Activated T-cell treated with anti-CD3 and anti-CD28 coated beads, Interleukin-2, amount 50 U/mL, for 72 hours (primary cell): ENCODE data around the gene ITPR1. TPM values are rescaled to one million over a fixed set of nuclear protein-coding genes. Genes with fewer than 3 reads are reported as not detected.
A peak's percentile ranks its signal among the peaks of the same experiment; 100 is the strongest.

Experiments
- ATAC-seq, 2 donors: fragments of 150-1000 bp; cut with Tn5 transposase; replicated peaks in 1 of 2; 2 replicates each; pipeline ENCODE4 v1.10.0; 2021; ENCODE audit warnings: moderate library complexity in 2 of 2, mild to moderate bottlenecking in 1 of 2
- DNase-seq, 2 donors: peaks; one replicate each; pipeline ENCODE4 v3.0.0; 2021 to 2022; ENCODE audit warnings: mixed read lengths in 1 of 2
- H3K27ac Mint-ChIP-seq: one replicate; pipeline ENCODE4 v1.8.0; 2022; ENCODE audit warnings: mild to moderate bottlenecking, moderate library complexity, mixed read lengths
- H3K27me3 Mint-ChIP-seq: one replicate; pipeline ENCODE4 v1.8.0; 2022; ENCODE audit warnings: low read depth, mixed read lengths
- H3K36me3 Mint-ChIP-seq, 2 donors: one replicate each; pipeline ENCODE4 v1.8.0; 2022; ENCODE audit warnings: mixed read lengths in 2 of 2, mild to moderate bottlenecking in 1 of 2; ENCODE audit not compliant: insufficient read depth in 2 of 2
- H3K4me1 Mint-ChIP-seq: one replicate; pipeline ENCODE4 v1.8.0; 2022; ENCODE audit warnings: low read depth, mixed read lengths
- H3K4me3 Mint-ChIP-seq, 2 donors: one replicate each; pipeline ENCODE4 v1.8.0; 2022; ENCODE audit warnings: mild to moderate bottlenecking in 2 of 2, mixed read lengths in 2 of 2, moderate library complexity in 2 of 2
- H3K9me3 Mint-ChIP-seq, 2 donors: one replicate each; pipeline ENCODE4 v1.8.0; 2022; ENCODE audit warnings: mixed read lengths in 2 of 2
- total RNA-seq, 2 donors: library from RNA; stranded (reverse); gene quantifications; one replicate each; pipeline ENCODE4 v1.2.3, GENCODE V29; 2022

Gene ITPR1
- total RNA-seq, 2 donors from 2014 or later: 95.2 to 147 TPM

- peak; percentile 99 to 100 for ATAC-seq
- peak within 1 kb of the TSS; percentile 96 for H3K4me3 Mint-ChIP-seq
Measured at GRCh38 chr3:4466741-4467521, 26.2 kb upstream of the ITPR1 start, which contains the start of gene SUMF1. Gene SUMF1, minus strand, starts transcription at chr3:4467269. Its CDS starts 24 bp downstream, at chr3:4467245.

DNA sequence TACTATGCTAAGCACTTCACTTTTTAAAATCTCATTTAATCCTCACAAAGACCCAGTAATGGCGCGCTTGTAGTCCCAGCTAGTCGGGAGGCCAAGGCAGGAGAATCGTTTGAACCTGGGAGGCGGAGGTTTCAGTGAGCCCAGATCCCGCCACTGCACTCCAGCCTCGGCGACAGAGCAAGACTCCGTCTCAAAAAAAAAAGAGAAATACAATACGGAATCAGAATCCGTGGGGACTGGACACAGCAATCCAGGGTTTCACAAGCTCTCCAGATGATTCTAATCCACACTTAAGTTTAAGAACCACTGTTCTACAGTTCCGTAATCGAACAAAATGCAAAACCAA is 25.7 kb upstream of the ITPR1 start:
- no peaks in the 10 kb centered on the region for H3K9me3 Mint-ChIP-seq
- peaks cover 1% of the 10 kb centered on the region for H3K27me3 Mint-ChIP-seq
- H3K4me1 Mint-ChIP-seq: peaks cover 30% of the 10 kb centered on the region
- H3K4me3 Mint-ChIP-seq: peak overlapping the region; percentile 96
- no peaks in the 10 kb centered on the region for H3K36me3 Mint-ChIP-seq
- DNase-seq (no peak), ATAC-seq (no peak)
- peak overlapping the region; percentile 89 for H3K27ac Mint-ChIP-seq

More at GRCh38 chr3:4466741-4467521, 26.2 kb upstream of the ITPR1 start, which contains the start of gene SUMF1:
- Mint-ChIP-seq H3K27ac (peak within 1 kb of the TSS; percentile 95), H3K4me1 (peaks cover 31% of the 10 kb centered on the region), H3K27me3 (no peaks in the 10 kb centered on the region), H3K9me3 (no peaks in the 10 kb centered on the region), H3K36me3 (no peaks in the 10 kb centered on the region)
- peak; percentile 77 to 82 for DNase-seq

DNA sequence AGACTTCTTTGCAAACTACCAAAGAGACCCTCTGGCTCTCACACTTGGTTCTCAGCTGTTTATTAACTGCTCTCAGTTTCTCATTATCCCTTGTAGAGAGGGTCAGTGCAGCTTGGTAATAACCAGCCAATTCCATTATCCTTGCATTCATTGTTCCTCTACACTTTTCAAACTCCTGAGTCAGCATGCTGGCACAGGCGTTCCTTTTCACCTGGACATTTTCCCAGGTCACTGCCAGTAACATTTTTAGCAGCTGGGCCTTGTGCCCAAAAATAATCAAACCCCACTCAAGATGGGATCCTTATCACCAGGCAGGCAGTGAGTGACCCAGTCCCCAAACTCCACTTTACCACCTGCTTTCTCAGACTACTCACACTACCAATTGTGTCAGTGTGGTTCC is 21.2 kb upstream of the ITPR1 start:
- Mint-ChIP-seq H3K27ac (no peak overlapping the region), H3K27me3 (peaks cover 11% of the 10 kb centered on the region), H3K4me3 (no peak overlapping the region), H3K36me3 (peaks cover 0 to 3% of the 10 kb centered on the region in 2 donors), H3K4me1 (peaks cover 26% of the 10 kb centered on the region), H3K9me3 (peaks cover 0 to 1% of the 10 kb centered on the region in 2 donors)
- ATAC-seq (no peak), DNase-seq (no peak)

- Mint-ChIP-seq H3K9me3 (peaks cover 0 to 1% of the 10 kb centered on the region in 2 donors), H3K4me3 (no peak overlapping the region), H3K36me3 (peaks cover 0 to 3% of the 10 kb centered on the region in 2 donors), H3K27ac (no peak overlapping the region), H3K4me1 (peaks cover 23% of the 10 kb centered on the region), H3K27me3 (peaks cover 11% of the 10 kb centered on the region)
- DNase-seq (no peak), ATAC-seq (no peak)
Measured at GRCh38 chr3:4472312-4472711, 20.8 kb upstream of the ITPR1 start.

- no peak overlapping the region for H3K4me3 Mint-ChIP-seq
- H3K4me1 Mint-ChIP-seq: peaks cover 20% of the 10 kb centered on the region
- H3K9me3 Mint-ChIP-seq: peaks cover 0 to 1% of the 10 kb centered on the region in 2 donors
- no peak for ATAC-seq
- H3K27me3 Mint-ChIP-seq: peaks cover 11% of the 10 kb centered on the region
- no peak overlapping the region for H3K27ac Mint-ChIP-seq
- peaks cover 0 to 3% of the 10 kb centered on the region in 2 donors for H3K36me3 Mint-ChIP-seq
- DNase-seq: no peak
Measured at GRCh38 chr3:4472766-4473165, 20.4 kb upstream of the ITPR1 start.

- peak; percentile 95 to 96 for ATAC-seq
- peak; percentile 55 to 70 for DNase-seq
- peak overlapping the region; percentile 66 to 69 for H3K4me3 Mint-ChIP-seq
- H3K27me3 Mint-ChIP-seq: peaks cover 18% of the 10 kb centered on the region
- peaks cover 20% of the 10 kb centered on the region for H3K4me1 Mint-ChIP-seq
- H3K27ac Mint-ChIP-seq: peak overlapping the region; percentile 72
- peaks cover 0 to 3% of the 10 kb centered on the region in 2 donors for H3K36me3 Mint-ChIP-seq
- peaks cover 0 to 1% of the 10 kb centered on the region in 2 donors for H3K9me3 Mint-ChIP-seq
Measured at GRCh38 chr3:4474683-4475490, 18.3 kb upstream of the ITPR1 start.

DNA sequence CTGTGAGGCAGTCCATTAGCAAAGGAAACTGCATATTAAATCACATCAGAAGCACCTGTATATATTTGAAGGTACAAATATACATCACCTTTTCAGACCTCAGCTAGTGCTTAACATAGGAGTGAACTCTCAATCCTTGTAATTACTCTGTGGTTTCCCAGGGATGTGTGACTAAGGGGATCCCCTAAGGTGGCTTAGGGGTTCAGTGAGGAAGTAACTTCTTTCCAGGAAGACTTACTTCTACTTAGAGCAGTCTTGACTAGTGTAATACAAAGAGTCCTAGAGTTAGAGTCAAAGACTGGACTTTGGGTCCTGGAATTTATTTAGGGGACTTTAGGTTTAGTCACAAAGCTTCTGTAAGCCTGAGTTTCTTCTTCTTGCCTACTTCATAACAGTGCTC is 17.3 kb upstream of the ITPR1 start:
- Mint-ChIP-seq H3K9me3 (peaks cover 0 to 1% of the 10 kb centered on the region in 2 donors), H3K4me1 (peaks cover 20% of the 10 kb centered on the region), H3K36me3 (peaks cover 0 to 3% of the 10 kb centered on the region in 2 donors), H3K27me3 (peaks cover 18% of the 10 kb centered on the region), H3K27ac (no peak overlapping the region), H3K4me3 (peak overlapping the region in 1 of 2 donors; percentile 12)
- ATAC-seq: no peak
- no peak for DNase-seq

DNA sequence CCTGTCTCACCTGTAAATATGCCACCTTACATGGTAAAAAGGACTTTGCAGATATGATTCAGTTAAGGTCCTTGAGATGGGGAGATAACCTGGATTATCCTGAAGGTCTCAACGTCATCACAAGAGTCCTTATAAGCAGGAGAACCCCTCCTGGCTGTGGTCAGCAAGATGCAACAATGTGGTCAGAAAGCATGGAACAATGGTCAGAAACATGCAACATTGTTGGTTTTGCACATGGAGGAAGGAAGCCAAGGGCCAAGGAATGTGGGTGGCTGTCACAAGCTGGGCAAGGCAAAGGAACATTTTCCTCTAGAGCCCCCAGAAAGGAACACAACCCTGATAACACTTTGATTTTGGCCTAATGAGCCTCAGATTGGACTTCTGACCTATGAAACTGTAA is 16.7 kb upstream of the ITPR1 start:
- no peak for ATAC-seq
- H3K4me3 Mint-ChIP-seq: no peak overlapping the region
- peaks cover 20% of the 10 kb centered on the region for H3K4me1 Mint-ChIP-seq
- H3K36me3 Mint-ChIP-seq: peaks cover 0 to 3% of the 10 kb centered on the region in 2 donors
- peaks cover 0 to 1% of the 10 kb centered on the region in 2 donors for H3K9me3 Mint-ChIP-seq
- peaks cover 18% of the 10 kb centered on the region for H3K27me3 Mint-ChIP-seq
- no peak overlapping the region for H3K27ac Mint-ChIP-seq
- DNase-seq: no peak

- Mint-ChIP-seq H3K9me3 (no peaks in the 10 kb centered on the region), H3K27ac (no peak overlapping the region), H3K4me1 (peaks cover 20% of the 10 kb centered on the region), H3K36me3 (peaks cover 0 to 3% of the 10 kb centered on the region in 2 donors), H3K27me3 (peaks cover 15% of the 10 kb centered on the region), H3K4me3 (no peak overlapping the region)
- DNase-seq (no peak), ATAC-seq (no peak)
Measured at GRCh38 chr3:4478261-4478660, 14.9 kb upstream of the ITPR1 start.

- peaks cover 2 to 6% of the 10 kb centered on the region in 2 donors for H3K36me3 Mint-ChIP-seq
Measured at GRCh38 chr3:4491855-4492207, 1.3 kb upstream of the ITPR1 start.

GRCh38 chr3:4492208-4493013 is 737 bp upstream of the ITPR1 start:
- peak; percentile 16 to 18 for ATAC-seq
- Mint-ChIP-seq H3K4me3 (peak overlapping the region; percentile 87 to 99), H3K4me1 (peaks cover 55% of the 10 kb centered on the region), H3K36me3 (peaks cover 2 to 8% of the 10 kb centered on the region in 2 donors), H3K27me3 (peaks cover 8% of the 10 kb centered on the region), H3K9me3 (no peaks in the 10 kb centered on the region), H3K27ac (no peak overlapping the region)
- DNase-seq: peak; percentile 42 to 51

More at GRCh38 chr3:4491855-4492207, 1.3 kb upstream of the ITPR1 start:
- Mint-ChIP-seq H3K27ac (no peak overlapping the region), H3K9me3 (no peaks in the 10 kb centered on the region), H3K4me3 (peak overlapping the region; percentile 87 to 99), H3K4me1 (peaks cover 50% of the 10 kb centered on the region), H3K27me3 (peaks cover 8% of the 10 kb centered on the region)
- DNase-seq: no peak
- ATAC-seq: no peak

DNA sequence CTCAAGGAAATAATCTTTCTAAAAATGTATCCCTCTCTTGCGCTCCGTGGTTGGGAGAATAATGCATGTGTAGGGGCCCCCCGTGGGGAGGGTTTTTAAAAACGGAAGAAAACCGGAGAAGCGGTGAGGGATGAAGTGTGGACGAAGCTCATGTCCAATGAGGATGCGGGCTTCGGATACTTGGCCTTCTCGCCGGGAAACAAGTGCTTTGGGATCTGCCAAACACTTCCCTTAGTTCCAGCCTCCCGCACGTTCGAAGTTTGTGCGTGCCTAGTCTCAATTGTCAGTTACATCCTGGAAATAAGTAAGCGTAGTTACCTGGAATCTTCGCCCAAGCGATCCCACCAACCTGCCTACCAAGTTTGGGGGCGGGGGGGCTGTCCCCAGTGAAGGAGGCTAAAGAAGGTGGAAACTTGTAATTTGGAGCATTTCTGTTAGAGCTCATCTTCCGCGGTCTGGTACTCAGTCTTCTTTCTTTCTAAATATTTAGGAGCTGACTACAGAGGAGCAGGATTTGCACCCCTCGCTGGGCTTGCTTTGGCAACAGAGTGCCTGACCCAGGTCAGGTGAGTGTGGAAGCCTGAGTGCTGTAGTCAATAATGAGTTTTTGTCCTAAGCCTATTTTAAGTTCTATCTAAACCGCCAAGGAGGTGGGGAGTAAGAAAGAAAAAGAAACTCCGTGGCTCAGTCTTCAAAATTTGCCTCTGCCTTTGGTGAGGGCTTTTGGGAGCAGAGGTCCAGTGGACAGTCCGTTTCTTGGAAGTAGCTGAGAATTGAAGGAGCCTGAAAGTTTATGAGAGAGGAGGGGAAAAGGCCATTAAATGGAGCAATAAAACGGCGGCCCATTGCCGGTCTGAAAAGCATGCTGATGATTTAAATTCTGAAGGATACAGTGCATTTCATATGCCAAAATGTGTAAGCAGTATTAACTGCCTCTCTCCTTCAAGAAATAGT is 1.1 kb downstream of the ITPR1 start:
- ATAC-seq: no peak
- peak overlapping the region; percentile 87 to 99 for H3K4me3 Mint-ChIP-seq
- peak overlapping the region; percentile 95 for H3K27ac Mint-ChIP-seq
- H3K36me3 Mint-ChIP-seq: peaks cover 2 to 10% of the 10 kb centered on the region in 2 donors
- H3K4me1 Mint-ChIP-seq: peaks cover 65% of the 10 kb centered on the region
- DNase-seq: no peak
- H3K27me3 Mint-ChIP-seq: peaks cover 8% of the 10 kb centered on the region
- no peaks in the 10 kb centered on the region for H3K9me3 Mint-ChIP-seq
